ENCODE measurements around the gene UBQLN1. TPM values are rescaled to one million over a fixed set of nuclear protein-coding genes. Genes with fewer than 3 reads are reported as not detected.
"Not testable (repeated sequence)": the region's sequence is repeated elsewhere in the genome, so short reads cannot be mapped to it uniquely, and the experiment has no call there.

The UBQLN1 gene
- total and polyA plus RNA-seq, 4 donors, result 31.4 to 93.1 (median 58.7) TPM

DNA sequence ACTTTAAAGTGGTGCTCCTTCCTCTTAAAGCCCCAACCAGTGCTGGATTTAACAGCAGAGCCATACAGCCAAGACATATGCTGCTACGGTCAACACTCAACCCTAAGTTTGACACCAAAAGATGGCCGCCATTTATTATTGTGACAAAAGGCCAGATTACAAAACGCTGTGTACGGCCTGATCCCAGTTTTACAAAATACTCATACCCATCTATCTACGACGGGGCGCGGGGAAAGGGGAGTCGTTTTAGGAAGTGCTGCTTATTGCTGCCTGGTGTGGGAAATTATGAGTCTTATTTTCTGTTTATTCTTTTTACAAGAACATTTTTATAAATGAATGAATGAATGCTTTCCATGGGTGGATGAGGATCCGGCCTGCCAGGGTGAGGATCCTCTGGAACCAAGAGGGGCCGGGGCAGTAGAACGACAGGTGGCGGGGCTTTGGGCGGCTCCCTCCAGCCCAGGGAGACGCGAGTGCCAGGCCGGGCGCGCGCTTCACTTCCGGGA lies 85.3 kb downstream of the UBQLN1 start:
- Histone ChIP-seq H3K36me3 (ENCODE audit: control insufficient read depth in 1 of 2, insufficient read depth in 2 of 2, low read length in 1 of 2) (no peaks in the 10 kb centered on the region), H3K27ac (ENCODE audit: low read depth in 1 of 2, low read length in 2 of 2) (peak overlapping the region; percentile 36 to 89), H3K9me3 (ENCODE audit: control insufficient read depth, low read length) (no peaks in the 10 kb centered on the region), H3K4me3 (ENCODE audit: low read length in 2 of 2) (peak overlapping the region; percentile 50 to 91), H3K4me1 (ENCODE audit: control insufficient read depth in 1 of 2, insufficient read depth in 2 of 2, low read length in 2 of 2) (peaks cover 0 to 1% of the 10 kb centered on the region in 2 donors), H3K27me3 (ENCODE audit: control insufficient read depth in 1 of 2, insufficient read depth in 2 of 2, low read length in 1 of 2) (no peaks in the 10 kb centered on the region)
- ATAC-seq (ENCODE audit: low FRiP score) (peak; percentile 63), DNase-seq (peak in 1 of 2 donors; percentile 77)
- 12 to 14% methylated on average over 21 of the region's 21 CpGs for WGBS, 2 donors
- intact Hi-C loops (cut with DNase I), result loop anchor here (5.0 to 10.0 kb wide), 3 partner anchors 85 to 292 kb away; partner anchors contain the start of gene UBQLN1 (in 2 of the 2)

DNA sequence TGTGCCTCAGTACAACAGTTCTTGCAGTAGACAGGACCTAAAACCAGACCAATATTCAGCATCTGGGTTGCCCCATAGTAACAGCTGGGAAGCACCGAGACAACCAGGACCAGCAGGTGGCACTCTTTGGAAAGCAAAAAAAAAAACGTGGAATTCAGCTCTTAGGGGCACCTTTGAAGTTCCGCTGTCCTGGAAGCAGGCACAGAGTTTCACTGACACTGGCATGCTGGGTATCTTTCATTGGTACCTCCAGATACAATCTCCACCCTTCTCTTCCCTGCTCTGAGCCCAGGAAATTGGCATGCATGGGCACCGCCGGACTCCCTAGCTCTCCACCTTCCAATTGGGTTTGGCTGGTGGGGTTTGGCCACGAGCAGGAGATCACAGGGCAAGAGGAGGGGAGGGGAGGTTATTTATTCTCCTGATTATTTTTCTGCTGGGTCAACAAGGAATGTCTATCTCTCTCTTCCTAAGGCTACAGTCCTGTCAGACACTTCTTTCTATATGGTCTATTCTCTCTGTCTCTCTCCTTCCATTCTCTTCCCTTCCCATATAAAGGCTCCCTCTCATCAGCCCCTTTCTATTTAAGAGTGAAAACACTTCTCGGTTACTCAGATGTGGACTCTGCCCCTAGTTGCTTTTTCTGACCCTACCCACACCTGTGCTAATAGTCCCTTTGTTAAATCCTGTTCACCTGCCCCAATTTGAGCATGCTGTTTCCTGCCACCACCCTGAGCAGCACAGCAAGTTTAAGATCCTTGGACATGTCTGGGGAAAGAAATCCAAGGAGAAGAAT lies 86.7 kb downstream of the UBQLN1 start:
- H3K4me1 ChIP-seq (ENCODE audit: control insufficient read depth in 1 of 2, insufficient read depth in 2 of 2, low read length in 2 of 2), result peaks cover 0 to 1% of the 10 kb centered on the region in 2 donors
- WGBS, 2 donors, result 18 to 19% methylated on average over 7 of the region's 7 CpGs
- no peak overlapping the region for H3K27ac ChIP-seq (ENCODE audit: low read depth in 1 of 2, low read length in 2 of 2)
- no peaks in the 10 kb centered on the region for H3K36me3 ChIP-seq (ENCODE audit: control insufficient read depth in 1 of 2, insufficient read depth in 2 of 2, low read length in 1 of 2)
- H3K9me3 ChIP-seq (ENCODE audit: control insufficient read depth, low read length), result no peaks in the 10 kb centered on the region
- intact Hi-C loops (cut with DNase I), result loop anchor here (5.0 to 10.0 kb wide), 3 partner anchors 86 to 294 kb away; partner anchors contain the start of gene UBQLN1 (in 2 of the 2)
- no peak overlapping the region for H3K4me3 ChIP-seq (ENCODE audit: low read length in 2 of 2)
- H3K27me3 ChIP-seq (ENCODE audit: control insufficient read depth in 1 of 2, insufficient read depth in 2 of 2, low read length in 1 of 2), result no peaks in the 10 kb centered on the region
- peak; percentile 41 for ATAC-seq (ENCODE audit: low FRiP score)
- peak in 1 of 2 donors; percentile 51 for DNase-seq

DNA sequence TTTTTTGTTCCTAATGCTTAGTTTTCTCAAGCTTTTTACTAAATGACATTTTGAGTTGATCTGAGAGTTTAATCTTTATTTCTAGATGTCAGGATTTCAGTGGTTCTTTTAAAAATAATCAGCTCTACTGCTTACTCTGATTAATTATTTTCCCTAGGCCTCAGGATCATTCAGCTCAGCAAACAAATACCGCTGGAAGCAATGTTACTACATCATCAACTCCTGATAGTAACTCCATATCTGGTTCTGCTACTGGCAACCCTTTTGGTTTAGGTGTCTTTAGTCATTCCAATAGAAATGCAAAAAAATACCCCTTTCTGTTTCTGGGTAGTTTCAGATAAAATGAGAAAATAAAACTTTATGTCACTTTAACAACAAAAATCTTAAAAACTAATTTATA lies 90.5 kb downstream of the UBQLN1 start:
- H3K27me3 ChIP-seq (ENCODE audit: control insufficient read depth in 1 of 2, insufficient read depth in 2 of 2, low read length in 1 of 2), result no peaks in the 10 kb centered on the region
- no peak overlapping the region for H3K27ac ChIP-seq (ENCODE audit: low read depth in 1 of 2, low read length in 2 of 2)
- 89 to 90% methylated on average over 1 of the region's 1 CpG for whole genome bisulfite sequencing, 2 donors
- no peaks in the 10 kb centered on the region for H3K9me3 ChIP-seq (ENCODE audit: control insufficient read depth, low read length)
- DNase-seq (no peak), ATAC-seq (ENCODE audit: low FRiP score) (no peak)
- intact Hi-C loops (cut with DNase I), result no loop called here
- no peak overlapping the region for H3K4me3 ChIP-seq (ENCODE audit: low read length in 2 of 2)
- no peaks in the 10 kb centered on the region for H3K36me3 ChIP-seq (ENCODE audit: control insufficient read depth in 1 of 2, insufficient read depth in 2 of 2, low read length in 1 of 2)
- peaks cover 0 to 1% of the 10 kb centered on the region in 2 donors for H3K4me1 ChIP-seq (ENCODE audit: control insufficient read depth in 1 of 2, insufficient read depth in 2 of 2, low read length in 2 of 2)

DNA sequence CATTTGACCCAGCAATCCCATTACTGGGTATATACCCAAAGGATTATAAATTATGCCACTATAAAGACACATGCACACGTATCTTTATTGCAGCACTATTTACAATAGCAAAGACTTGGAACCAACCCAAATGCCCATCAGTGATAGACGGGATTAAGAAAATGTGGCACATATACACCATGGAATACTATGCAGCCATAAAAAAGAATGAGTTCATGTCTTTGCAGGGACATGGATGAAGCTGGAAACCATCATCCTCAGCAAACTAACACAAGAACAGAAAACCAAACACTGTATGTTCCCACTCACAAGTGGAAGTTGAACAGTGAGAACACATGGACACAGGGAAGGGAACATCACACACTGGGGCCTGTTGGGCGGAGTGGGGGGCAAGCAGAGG lies 94.5 kb downstream of the UBQLN1 start:
- H3K9me3 ChIP-seq (ENCODE audit: control insufficient read depth, low read length); H3K4me1 ChIP-seq (ENCODE audit: control insufficient read depth in 1 of 2, insufficient read depth in 2 of 2, low read length in 2 of 2); ATAC-seq (ENCODE audit: low FRiP score); H3K36me3 ChIP-seq (ENCODE audit: control insufficient read depth in 1 of 2, insufficient read depth in 2 of 2, low read length in 1 of 2); H3K27me3 ChIP-seq (ENCODE audit: control insufficient read depth in 1 of 2, insufficient read depth in 2 of 2, low read length in 1 of 2); H3K4me3 ChIP-seq (ENCODE audit: low read length in 2 of 2); DNase-seq; intact Hi-C loops (cut with DNase I); H3K27ac ChIP-seq (ENCODE audit: low read depth in 1 of 2, low read length in 2 of 2): not testable (repeated sequence)
- 83 to 85% methylated on average over 3 of the region's 3 CpGs for WGBS, 2 donors

Other genes with a start within 250 kb of the UBQLN1 start
- gene FRMD3, start 169.6 kb downstream of the UBQLN1 start, total RNA-seq, result 1 to 10 TPM; 7.2 to 7.4 TPM
- 1 to 10 TPM; 1.8 to 4.8 TPM for gene FRMD3, start 169.6 kb downstream of the UBQLN1 start, polyA plus RNA-seq
- gene IDNK, start 84.8 kb downstream of the UBQLN1 start, total RNA-seq, result 1 to 10 TPM; 1.7 to 6.3 TPM
- 10 to 100 TPM in 1 of 2 donors, 1 to 10 TPM in 1; 8.3 to 21.8 TPM for gene IDNK, start 84.8 kb downstream of the UBQLN1 start, polyA plus RNA-seq
- 10 to 100 TPM in 1 of 2 donors, 1 to 10 TPM in 1; 8.0 to 10.2 TPM for gene GKAP1, start 109.8 kb upstream of the UBQLN1 start, total RNA-seq
- gene GKAP1, start 109.8 kb upstream of the UBQLN1 start, polyA plus RNA-seq, result 10 to 100 TPM in 1 of 2 donors, 1 to 10 TPM in 1; 8.2 to 14.8 TPM
- gene KIF27, start 213.5 kb upstream of the UBQLN1 start, total RNA-seq, result 1 to 10 TPM; 6.8 to 8.0 TPM
- gene KIF27, start 213.5 kb upstream of the UBQLN1 start, polyA plus RNA-seq, result 1 to 10 TPM in 1 of 2 donors, under 1 TPM in 1; 0.25 to 1.9 TPM